HG03039 (cell line): ENCODE measurements around the gene CRABP1.

Experiments
- ATAC-seq: cut with Tn5 transposase; IDR thresholded peaks from one replicate; pipeline ENCODE4 v1.9.1; 2021; ENCODE audit warnings: mild to moderate bottlenecking, moderate library complexity; ENCODE audit not compliant: unreplicated experiment

CRABP1 gene

GRCh38 chr15:78397382-78397781, 57.2 kb downstream of the CRABP1 start:
- ATAC-seq, result no peak
